Nephron progenitor cell (in vitro differentiated cells): ENCODE results near the gene SIX5.

ENCODE experiments used
- DNase-seq: peaks from one replicate; pipeline ENCODE4 v3.0.0; 2021
- H3K27ac Mint-ChIP-seq: 2 replicates; pipeline ENCODE4 v1.8.0; 2021; ENCODE audit warnings: mild to moderate bottlenecking, moderate library complexity, mixed read lengths
- H3K27me3 Mint-ChIP-seq: 2 replicates; pipeline ENCODE4 v1.8.0; 2021; ENCODE audit warnings: mild to moderate bottlenecking, low read depth, mixed read lengths; ENCODE audit not compliant: poor library complexity
- H3K36me3 Mint-ChIP-seq: 2 replicates; pipeline ENCODE4 v1.8.0; 2021; ENCODE audit warnings: low read depth, mixed read lengths
- H3K4me1 Mint-ChIP-seq: 2 replicates; pipeline ENCODE4 v1.8.0; 2021; ENCODE audit warnings: mixed read lengths
- H3K4me3 Mint-ChIP-seq: 2 replicates; pipeline ENCODE4 v1.8.0; 2021; ENCODE audit warnings: mild to moderate bottlenecking, moderate library complexity, mixed read lengths
- H3K9me3 Mint-ChIP-seq: 2 replicates; pipeline ENCODE4 v1.8.0; 2021; ENCODE audit warnings: mild to moderate bottlenecking, moderate library complexity, mixed read lengths
- CTCF ChIP-seq: fragments of 200-600 bp; sonication (generic); IDR thresholded peaks from 2 replicates; pipeline ENCODE4 v1.5.0; 2021; ENCODE audit warnings: antibody characterized with exemption

Gene SIX5

DNA sequence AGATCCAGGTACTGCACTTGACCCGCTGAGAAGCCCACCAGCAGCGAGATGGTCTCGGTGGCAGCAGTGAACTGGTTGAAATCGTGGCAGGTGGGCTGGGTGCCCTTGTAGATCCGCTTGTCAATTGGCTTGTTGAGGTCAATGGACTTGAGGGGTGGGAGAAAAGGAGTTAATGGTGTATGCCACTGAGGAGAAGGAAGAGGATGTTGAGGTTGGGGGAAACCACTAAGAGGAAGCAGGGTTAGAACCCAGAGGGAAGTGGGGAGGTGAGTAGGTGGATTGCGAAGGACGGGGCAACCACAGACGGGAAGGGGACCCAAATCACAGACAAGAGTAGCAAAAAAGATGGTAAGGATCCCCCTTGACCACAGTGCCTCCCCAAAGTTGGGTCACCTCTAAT, 21.9 kb upstream of the SIX5 start:
- Mint-ChIP-seq H3K27me3 (peaks cover 9% of the 10 kb centered on the region), H3K36me3 (peaks cover 38% of the 10 kb centered on the region), H3K4me1 (peaks cover 36% of the 10 kb centered on the region), H3K9me3 (no peaks in the 10 kb centered on the region), H3K4me3 (peak overlapping the region; percentile 98), H3K27ac (no peak overlapping the region)
- DNase-seq = no peak
- no peak for TF ChIP-seq CTCF

DNA sequence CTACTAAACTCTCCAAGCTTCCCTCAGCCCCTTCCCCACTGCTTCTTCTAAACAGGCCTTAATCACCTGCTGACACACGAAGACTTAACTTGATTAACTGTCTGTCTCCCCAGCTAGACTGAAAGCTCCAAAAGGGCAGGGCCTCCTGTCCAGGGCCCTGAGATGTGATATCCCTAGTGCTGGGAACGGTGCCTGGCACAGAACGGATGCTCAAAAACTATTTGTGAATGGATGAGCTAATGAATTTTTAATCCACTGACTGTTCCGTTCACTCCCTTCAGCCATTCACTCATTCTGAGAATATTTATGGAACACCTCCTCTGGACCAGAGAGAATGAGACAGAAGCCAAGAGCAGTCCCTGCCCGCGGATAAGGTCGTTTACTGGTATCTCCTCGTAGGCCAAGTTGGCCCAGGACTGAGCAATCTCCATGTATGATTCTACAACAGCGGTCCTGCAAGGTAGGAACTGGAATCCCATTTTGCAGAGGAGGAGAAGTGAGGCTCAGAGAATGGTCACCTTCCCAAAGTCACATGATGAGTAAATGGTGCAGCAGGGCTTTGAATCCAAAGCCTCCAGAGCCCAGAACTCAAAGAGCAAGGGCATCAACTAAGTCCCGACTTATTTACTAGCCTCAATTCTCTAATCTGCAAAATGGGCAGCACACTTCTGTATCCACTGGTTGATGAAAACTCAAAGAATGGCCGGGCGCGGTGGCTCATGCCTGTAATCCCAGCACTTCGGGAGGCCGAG, 20.2 kb upstream of the SIX5 start:
- peaks cover 35% of the 10 kb centered on the region for H3K4me1 Mint-ChIP-seq
- no peaks in the 10 kb centered on the region for H3K9me3 Mint-ChIP-seq
- DNase-seq = no peak
- H3K36me3 Mint-ChIP-seq = peaks cover 38% of the 10 kb centered on the region
- no peak for TF ChIP-seq CTCF
- no peak overlapping the region for H3K4me3 Mint-ChIP-seq
- H3K27me3 Mint-ChIP-seq = peaks cover 9% of the 10 kb centered on the region
- peak overlapping the region; percentile 58 for H3K27ac Mint-ChIP-seq

GRCh38 chr19:45786533-45786894, 17.5 kb upstream of the SIX5 start:
- no peak for DNase-seq
- no peaks in the 10 kb centered on the region for H3K27me3 Mint-ChIP-seq
- peaks cover 36% of the 10 kb centered on the region for H3K4me1 Mint-ChIP-seq
- no peak for TF ChIP-seq CTCF
- no peak overlapping the region for H3K4me3 Mint-ChIP-seq
- peaks cover 38% of the 10 kb centered on the region for H3K36me3 Mint-ChIP-seq
- H3K27ac Mint-ChIP-seq = no peak overlapping the region
- no peaks in the 10 kb centered on the region for H3K9me3 Mint-ChIP-seq

GRCh38 chr19:45785781-45786532, 16.9 kb upstream of the SIX5 start:
- no peak for TF ChIP-seq CTCF
- Mint-ChIP-seq H3K4me1 (peaks cover 33% of the 10 kb centered on the region), H3K36me3 (peaks cover 32% of the 10 kb centered on the region), H3K9me3 (no peaks in the 10 kb centered on the region), H3K27ac (no peak overlapping the region), H3K4me3 (no peak overlapping the region), H3K27me3 (no peaks in the 10 kb centered on the region)
- no peak for DNase-seq

- Mint-ChIP-seq H3K4me3 (no peak overlapping the region), H3K27ac (no peak overlapping the region), H3K9me3 (no peaks in the 10 kb centered on the region), H3K36me3 (peaks cover 27% of the 10 kb centered on the region), H3K27me3 (no peaks in the 10 kb centered on the region), H3K4me1 (peaks cover 36% of the 10 kb centered on the region)
- TF ChIP-seq CTCF = no peak
- DNase-seq = no peak
Observed at GRCh38 chr19:45785097-45785496, 16.0 kb upstream of the SIX5 start.
